HepG2 (cell line): ENCODE data around the gene DNLZ.

Experiments used
- ARID2 ChIP-seq: sonication (generic); formaldehyde crosslinking; IDR thresholded peaks from 2 replicates; pipeline ENCODE4 v1.8.1; 2022; ENCODE audit warnings: mild to moderate bottlenecking, missing genetic modification reagents, borderline replicate concordance
- ATF3 ChIP-seq: sonication (generic); formaldehyde crosslinking; IDR thresholded peaks from 2 replicates; pipeline ENCODE4 v1.4.0; 2020; ENCODE audit warnings: missing genetic modification reagents
- DZIP1 ChIP-seq: sonication (generic); formaldehyde crosslinking; IDR thresholded peaks from 2 replicates; pipeline ENCODE4 v1.5.0; 2020; ENCODE audit warnings: mild to moderate bottlenecking, missing genetic modification reagents
- GABPA ChIP-seq, 2 experiments: IDR thresholded peaks; 2 replicates each; pipeline ENCODE4 v1.6.1; 2011 to 2016; ENCODE audit warnings: low read depth in 2 of 2, low read length in 1 of 2, missing biosample characterization in 1 of 2, missing genetic modification characterization in 1 of 2
- KDM1A ChIP-seq: IDR thresholded peaks from 2 replicates; pipeline ENCODE4 v1.6.1; 2016; ENCODE audit warnings: missing compliant biosample characterization
- PHB2 ChIP-seq: fragments of 450-650 bp; IDR thresholded peaks from 2 replicates; pipeline ENCODE4 v1.6.1; 2018; ENCODE audit not compliant: partially characterized antibody
- PHF20 ChIP-seq: sonication (generic); formaldehyde crosslinking; IDR thresholded peaks from 2 replicates; pipeline ENCODE4 v1.5.0; 2020; ENCODE audit warnings: mild to moderate bottlenecking, missing genetic modification reagents
- POLR2A ChIP-seq, 2 experiments: IDR thresholded peaks; 2 replicates each; pipeline ENCODE4 v1.6.1; 2011; ENCODE audit warnings: low read depth in 2 of 2, low read length in 2 of 2, mild to moderate bottlenecking in 1 of 2, moderate library complexity in 1 of 2; ENCODE audit not compliant: insufficient read depth in 1 of 2
- SYNCRIP ChIP-seq: fragments of 200-400 bp; formaldehyde crosslinking; IDR thresholded peaks from 2 replicates; pipeline ENCODE4 v1.6.1; 2018; ENCODE audit warnings: mild to moderate bottlenecking, low read depth, low read length; ENCODE audit not compliant: insufficient read depth
- ZNF432 ChIP-seq: sonication (generic); formaldehyde crosslinking; IDR thresholded peaks from 2 replicates; pipeline ENCODE4 v1.5.0; 2020; ENCODE audit warnings: missing genetic modification reagents, mild to moderate bottlenecking, borderline replicate concordance

GRCh38 chr9:136334541-136334940 is 29.0 kb downstream of the DNLZ start:
- TF ChIP-seq POLR2A (IDR thresholded peaks at IDR 0.05; ENCODE audit: insufficient read depth in 1 of 2, low read depth in 2 of 2, low read length in 2 of 2) (no peak), PHB2 (no peak), ATF3 (CRISPR knock-in tag) (no peak), ARID2 (no peak), KDM1A (CRISPR knock-in tag) (no peak), GABPA (IDR thresholded peaks at IDR 0.05; ENCODE audit: low read depth, low read length) (no peak), GABPA (CRISPR knock-in tag; IDR thresholded peaks at IDR 0.05; ENCODE audit: low read depth) (no peak), PHF20 (CRISPR knock-in tag) (no peak), DZIP1 (CRISPR knock-in tag) (no peak), ZNF432 (no peak), SYNCRIP (no peak)
